ENCODE measurements around the gene HNRNPUL1.

The HNRNPUL1 gene

DNA sequence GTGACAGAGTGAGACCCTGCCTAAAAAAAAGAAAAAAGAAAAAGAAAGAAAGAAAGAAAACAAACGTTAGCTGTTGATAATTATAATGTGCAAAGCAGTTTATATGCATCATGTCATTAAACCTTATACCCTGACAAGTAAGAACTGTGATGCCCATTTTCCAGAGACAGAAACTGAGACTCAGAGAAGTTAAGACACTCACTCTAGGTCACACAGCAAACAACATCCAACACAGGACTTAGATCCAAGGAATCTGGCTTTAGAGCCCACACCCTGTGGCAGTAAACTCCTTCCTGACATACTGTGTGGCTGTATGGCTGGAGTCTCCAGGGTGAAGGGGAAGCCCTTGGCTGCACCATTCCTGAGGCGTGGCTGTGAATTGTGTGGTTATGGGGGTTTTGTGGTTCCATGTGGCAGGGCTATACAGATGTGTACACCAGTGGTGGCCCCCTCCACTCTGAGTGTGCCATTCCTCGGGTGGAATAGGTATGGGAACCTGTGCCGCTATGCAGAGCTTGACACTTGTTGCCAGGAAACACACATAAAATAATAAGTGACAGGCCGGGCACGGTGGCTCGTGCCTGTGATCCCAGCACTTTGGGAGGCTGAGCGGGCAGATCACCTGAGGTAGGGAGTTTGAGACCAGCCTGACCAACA lies 29.5 kb upstream of the HNRNPUL1 start:
- no peak for DNase-seq

DNA sequence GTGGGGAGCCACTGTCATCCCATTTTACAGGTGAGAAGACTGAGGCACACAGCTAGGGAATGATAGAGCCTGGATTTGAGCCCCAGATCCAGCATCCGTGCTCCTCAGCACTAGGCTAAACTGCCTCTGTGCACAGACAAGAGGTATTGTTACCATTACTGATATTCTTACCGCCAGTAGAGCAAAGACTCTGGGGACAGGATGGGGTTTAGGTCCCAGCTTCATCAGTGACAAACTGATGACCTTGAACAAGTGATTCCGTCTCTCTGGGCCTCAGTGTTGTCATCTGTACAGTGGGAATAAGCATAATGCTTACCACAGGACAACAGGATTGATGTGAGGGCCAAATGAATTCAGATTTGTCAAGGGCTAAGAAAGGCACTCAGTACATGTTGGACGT lies 28.7 kb upstream of the HNRNPUL1 start:
- no peak for DNase-seq

DNA sequence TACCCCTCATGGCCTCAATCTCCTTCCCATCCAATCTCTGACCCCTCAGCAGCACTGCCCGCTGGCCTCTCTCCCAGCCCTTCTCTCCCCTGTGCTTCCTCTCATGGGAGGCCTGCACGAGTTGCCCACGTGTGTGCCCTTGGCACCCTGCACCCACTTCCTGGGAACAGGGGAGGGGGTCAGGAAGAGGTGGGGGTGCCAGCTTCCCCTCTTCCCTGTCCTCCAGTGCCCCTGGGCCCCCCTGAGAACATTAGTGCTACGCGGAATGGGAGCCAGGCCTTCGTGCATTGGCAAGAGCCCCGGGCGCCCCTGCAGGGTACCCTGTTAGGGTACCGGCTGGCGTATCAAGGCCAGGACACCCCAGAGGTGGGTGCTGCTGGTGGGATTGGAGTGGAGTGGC lies 25.9 kb upstream of the HNRNPUL1 start:
- DNase-seq = no peak

DNA sequence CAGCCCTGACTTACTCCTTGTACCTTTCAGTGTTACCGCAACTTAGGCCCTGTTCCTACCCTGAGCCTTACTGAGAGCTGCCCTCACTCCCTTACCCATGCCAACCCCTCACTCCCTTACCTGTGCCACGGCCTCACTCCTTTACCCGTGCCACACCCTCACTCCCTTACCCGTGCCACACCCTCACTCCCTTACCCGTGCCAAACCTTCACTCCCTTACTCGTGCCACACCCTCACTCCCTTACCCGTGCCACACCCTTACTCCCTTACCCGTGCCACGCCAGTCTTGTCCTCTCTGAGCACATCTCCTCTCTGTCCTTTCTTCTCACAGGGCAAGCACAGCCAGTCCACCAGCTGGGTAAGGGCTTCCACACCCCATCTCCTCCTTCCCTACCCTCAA lies 24.8 kb upstream of the HNRNPUL1 start:
- DNase-seq = no peak

DNA sequence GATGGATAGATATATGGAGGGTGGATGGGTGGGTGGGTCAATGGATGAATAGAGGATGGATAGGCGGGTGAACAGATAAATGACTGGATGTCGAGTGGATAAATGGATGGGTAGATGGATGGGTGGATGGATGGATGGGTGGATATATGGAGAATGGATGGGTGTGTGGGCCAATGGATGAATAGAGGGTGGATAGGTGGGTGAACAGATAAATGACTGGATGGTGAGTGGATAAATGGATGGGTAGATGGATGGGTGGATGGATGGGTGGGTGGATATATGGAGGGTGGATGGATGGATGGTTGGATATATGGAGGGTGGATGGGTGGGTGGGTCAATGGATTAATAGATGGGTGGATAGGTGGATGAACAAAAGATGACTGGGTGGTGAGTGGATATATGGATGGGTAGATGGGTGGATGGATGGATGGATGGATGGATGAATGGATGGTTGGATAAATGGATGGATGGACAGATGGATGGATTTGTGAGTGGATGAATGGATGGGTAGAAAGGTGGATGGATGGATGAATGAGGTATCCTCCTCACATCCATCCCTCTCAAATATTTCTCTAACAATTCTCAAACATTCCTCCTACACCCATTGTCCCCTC lies 24.1 kb upstream of the HNRNPUL1 start:
- DNase-seq = no peak

- no peak for DNase-seq
These were observed 22.3 kb upstream of the HNRNPUL1 start for GRCh38 chr19:41241859-41242258.

GRCh38 chr19:41244117-41244516 lies 20.1 kb upstream of the HNRNPUL1 start:
- DNase-seq = no peak

- DNase-seq = no peak
These were observed 18.3 kb upstream of the HNRNPUL1 start for GRCh38 chr19:41245843-41246242.

DNA sequence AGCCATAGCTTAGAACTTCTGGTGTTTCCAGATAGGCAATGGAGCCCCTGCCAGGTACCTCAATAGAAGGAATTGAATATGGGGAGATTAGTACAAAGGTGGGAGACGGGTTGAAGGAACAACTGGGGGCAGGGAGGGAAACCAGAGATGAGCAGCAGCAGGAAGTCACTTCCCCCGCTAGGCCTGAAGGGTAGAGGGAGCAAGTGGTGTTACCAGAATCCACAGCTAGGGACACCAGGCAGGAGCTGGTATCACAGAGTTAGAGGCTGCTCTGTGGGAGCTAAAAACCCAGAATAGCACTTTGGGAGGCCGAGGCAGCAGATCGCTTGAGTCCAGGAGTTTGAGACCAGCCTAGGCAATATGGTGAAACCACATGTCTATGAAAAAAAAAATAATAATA lies 15.3 kb upstream of the HNRNPUL1 start:
- DNase-seq = no peak

- DNase-seq = no peak
These were observed 14.3 kb upstream of the HNRNPUL1 start for GRCh38 chr19:41249707-41250423.

GRCh38 chr19:41253660-41254059 lies 10.5 kb upstream of the HNRNPUL1 start:
- no peak for DNase-seq

- no peak for DNase-seq
These were observed 9.0 kb upstream of the HNRNPUL1 start for GRCh38 chr19:41255171-41255570.

DNA sequence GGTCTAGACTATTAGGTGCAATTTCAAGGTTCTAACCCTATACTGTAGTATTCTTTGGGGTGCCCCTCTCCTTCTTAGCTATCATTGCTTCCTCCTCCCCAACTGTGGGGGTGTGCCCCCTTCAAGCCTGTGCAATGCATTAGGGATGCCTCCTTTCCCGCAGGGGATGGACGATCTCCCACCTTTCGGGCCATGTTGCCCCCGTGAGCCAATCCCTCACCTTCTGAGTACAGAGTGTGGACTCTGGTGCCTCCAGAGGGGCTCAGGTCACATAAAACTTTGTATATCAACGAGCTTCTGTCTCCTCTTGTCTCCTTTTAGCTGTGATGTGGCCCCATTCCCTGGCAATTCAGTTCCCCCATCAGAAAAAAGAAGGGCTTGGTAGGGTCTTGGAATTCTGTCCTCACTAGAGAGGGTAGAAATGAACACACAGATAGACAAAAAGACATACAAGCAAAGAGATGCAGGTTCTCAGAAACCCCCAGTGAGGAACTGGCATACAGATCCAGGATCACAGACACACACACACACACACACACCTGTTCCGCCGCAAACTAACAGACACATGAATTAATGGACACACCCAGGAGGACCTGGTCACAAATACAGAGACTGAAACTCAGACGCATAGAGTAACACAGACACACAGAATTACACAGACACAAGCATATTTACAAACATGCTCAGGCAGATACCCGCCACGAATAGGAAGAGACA lies 2.5 kb upstream of the HNRNPUL1 start:
- no peak for DNase-seq

DNA sequence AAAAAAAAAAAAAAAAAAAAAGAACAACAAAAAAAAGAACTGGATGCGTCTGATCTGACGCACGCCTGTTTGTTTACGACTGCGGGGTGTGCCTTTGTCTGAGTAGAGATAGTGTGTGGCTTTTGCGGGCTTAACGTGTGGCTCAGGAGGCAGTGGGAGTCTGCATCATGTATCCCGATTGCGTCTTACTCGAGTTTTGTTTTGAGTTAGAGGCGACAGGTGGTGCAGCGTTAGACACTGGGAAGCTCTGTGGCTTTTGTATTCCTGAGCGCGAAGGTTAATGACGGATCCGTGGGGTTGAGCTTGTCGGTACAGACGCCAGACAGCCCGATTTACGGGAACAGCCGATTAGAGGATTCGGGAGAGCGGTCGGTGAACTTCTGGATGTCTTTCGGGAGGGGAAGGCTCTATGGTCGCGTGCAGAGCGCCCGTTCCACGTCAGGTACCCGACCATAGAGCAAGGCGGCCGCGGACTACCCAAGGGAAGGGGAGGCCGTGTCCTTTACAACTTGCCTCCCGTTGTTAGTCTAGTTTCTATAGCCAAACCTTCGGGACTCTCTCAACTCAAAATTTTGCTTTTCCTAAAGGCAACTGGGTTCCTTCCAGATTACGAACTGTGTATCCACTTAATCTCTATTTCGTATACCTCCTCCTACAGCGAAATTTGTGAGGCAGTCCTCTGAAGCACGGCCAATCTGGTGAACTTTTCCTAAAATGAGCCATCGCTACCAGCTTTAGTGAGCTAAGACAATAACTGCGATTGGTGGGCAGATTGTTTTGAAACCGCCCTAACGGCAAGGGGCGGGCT lies 926 bp upstream of the HNRNPUL1 start:
- DNase-seq = no peak

- DNase-seq = no peak
These were observed 616 bp downstream of the HNRNPUL1 start for GRCh38 chr19:41264581-41265394.

DNA sequence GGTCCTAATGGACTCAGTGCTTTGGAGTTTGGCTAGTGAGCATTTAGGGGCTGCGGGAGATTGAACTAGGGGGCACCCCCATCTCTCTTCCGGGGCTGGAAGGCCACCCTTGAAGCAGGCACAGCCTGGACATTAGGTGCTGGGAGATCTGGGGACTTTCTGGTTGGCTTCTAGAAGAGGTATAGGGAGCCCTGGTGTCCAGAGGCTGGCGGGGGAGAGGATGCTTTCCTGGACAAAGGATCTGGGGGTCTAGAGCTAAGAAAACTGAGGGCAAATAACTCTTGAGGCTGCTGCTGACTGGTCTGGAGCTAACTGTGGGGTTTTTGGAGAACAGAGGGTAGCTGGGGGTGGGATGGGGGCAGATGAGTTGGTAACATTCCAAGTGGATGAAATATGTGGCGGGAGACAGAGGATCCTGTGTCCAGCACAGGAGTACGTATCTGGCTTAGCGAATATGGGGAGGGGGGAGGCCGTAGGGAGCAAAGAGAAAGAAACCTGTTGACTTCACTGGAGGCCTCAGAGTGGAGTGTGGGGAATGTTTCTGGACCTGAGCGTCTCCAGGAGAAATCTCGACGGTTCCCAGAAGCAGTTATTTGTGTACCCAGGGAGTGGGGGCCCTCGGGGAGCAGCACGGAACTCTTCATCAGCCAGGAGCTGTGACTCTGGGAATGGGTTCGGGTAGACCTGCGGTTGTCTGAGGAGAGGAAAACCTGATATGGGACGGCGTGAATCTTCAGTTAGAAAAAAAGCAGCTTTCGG lies 1.4 kb downstream of the HNRNPUL1 start:
- DNase-seq = no peak

- no peak for DNase-seq
These were observed 4.9 kb downstream of the HNRNPUL1 start for GRCh38 chr19:41269055-41269454.

GRCh38 chr19:41269571-41269970 lies 5.4 kb downstream of the HNRNPUL1 start:
- DNase-seq = no peak

GRCh38 chr19:41273076-41273475 lies 8.9 kb downstream of the HNRNPUL1 start:
- DNase-seq = no peak

- DNase-seq = no peak
These were observed 10.6 kb downstream of the HNRNPUL1 start for GRCh38 chr19:41274802-41275201.

DNA sequence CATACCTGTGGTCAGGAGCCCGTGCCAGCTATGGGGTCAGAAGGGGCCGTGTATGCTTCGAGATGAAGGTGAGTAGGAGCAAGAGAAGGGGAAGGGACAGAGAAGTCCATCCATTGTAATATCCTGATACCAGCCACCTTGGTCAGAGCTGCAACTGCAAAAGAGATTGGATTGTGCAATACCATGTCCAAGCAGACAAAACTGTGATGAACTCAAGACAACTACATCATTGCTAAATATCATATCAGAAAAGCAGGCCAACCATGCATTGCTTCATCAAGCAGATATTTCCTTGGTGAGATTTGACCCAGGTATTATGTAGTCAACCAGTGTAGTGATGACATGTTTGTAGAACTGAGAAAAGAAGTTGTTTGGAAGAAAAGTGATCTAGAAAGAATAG lies 12.1 kb downstream of the HNRNPUL1 start:
- DNase-seq = no peak

Data from SIG-M5 (cell line).